Prostate gland (tissue), 2 donors: ENCODE data around the gene ADORA2A.

Experiments
- POLR2A ChIP-seq: fragments of 450-650 bp; IDR thresholded peaks from one replicate; pipeline ENCODE4 v1.6.1; 2016; ENCODE audit warnings: antibody characterized with exemption, mild to moderate bottlenecking
- POLR2AphosphoS5 ChIP-seq: sonication (generic); formaldehyde crosslinking; IDR thresholded peaks from one replicate; pipeline ENCODE4 v1.6.1; 2017; ENCODE audit warnings: antibody characterized with exemption
- TF ChIP-seq, protein P1 (sequence below), 4 experiments: fragments of 200-600 bp in 2 of 4; fragments of 450-650 bp in 2 of 4; sonication (generic) in 2 of 4; IDR thresholded peaks; 1 replicate in 3 of 4; 2 replicates in 1 of 4; pipeline ENCODE4 v1.5.1; 2016 to 2019; ENCODE audit warnings: antibody characterized with exemption in 4 of 4, mild to moderate bottlenecking in 2 of 4, moderate library complexity in 2 of 4

- TF ChIP-seq POLR2AphosphoS5 (no peak), POLR2A (no peak)
- TF ChIP-seq, protein P1, sequence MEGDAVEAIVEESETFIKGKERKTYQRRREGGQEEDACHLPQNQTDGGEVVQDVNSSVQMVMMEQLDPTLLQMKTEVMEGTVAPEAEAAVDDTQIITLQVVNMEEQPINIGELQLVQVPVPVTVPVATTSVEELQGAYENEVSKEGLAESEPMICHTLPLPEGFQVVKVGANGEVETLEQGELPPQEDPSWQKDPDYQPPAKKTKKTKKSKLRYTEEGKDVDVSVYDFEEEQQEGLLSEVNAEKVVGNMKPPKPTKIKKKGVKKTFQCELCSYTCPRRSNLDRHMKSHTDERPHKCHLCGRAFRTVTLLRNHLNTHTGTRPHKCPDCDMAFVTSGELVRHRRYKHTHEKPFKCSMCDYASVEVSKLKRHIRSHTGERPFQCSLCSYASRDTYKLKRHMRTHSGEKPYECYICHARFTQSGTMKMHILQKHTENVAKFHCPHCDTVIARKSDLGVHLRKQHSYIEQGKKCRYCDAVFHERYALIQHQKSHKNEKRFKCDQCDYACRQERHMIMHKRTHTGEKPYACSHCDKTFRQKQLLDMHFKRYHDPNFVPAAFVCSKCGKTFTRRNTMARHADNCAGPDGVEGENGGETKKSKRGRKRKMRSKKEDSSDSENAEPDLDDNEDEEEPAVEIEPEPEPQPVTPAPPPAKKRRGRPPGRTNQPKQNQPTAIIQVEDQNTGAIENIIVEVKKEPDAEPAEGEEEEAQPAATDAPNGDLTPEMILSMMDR (IDR thresholded peaks at IDR 0.05) = no peak
Observed at GRCh38 chr22:24482998-24483397, 55.6 kb downstream of the ADORA2A start.
